Jurkat, Clone E6-1 (cell line): ENCODE data around the gene U2AF1. TPM values are rescaled to one million over a fixed set of nuclear protein-coding genes. Genes with fewer than 3 reads are reported as not detected.
"Not testable (repeated sequence)": the region's sequence is repeated elsewhere in the genome, so short reads cannot be mapped to it uniquely, and the experiment has no call there.

Experiments
- DNase-seq: peaks from one replicate; pipeline ENCODE4 v3.0.0-alpha.2; 2011; ENCODE audit warnings: low read depth, low spot score
- H3K4me3 ChIP-seq: 2 replicates; pipeline ENCODE4 v1.5.1; 2011; ENCODE audit warnings: mild to moderate bottlenecking, low read length, control low read depth, moderate library complexity
- polyA plus RNA-seq: library from polyadenylated mRNA; unstranded; fragments of >200 nt; gene quantifications from one replicate; pipeline ENCODE4 v1.2.1, GENCODE V29; 2012; ENCODE audit warnings: missing spikeins; ENCODE audit not compliant: insufficient read length, insufficient read depth

Gene U2AF1
- 61.3 TPM for polyA plus RNA-seq

- H3K4me3 ChIP-seq, result peak within 1 kb of the TSS; percentile 56
- not testable (repeated sequence) for DNase-seq
Measured at GRCh38 chr21:43106965-43107793, at the start of gene U2AF1. U2AF1 (minus strand) TSS chr21:43107570; CDS start chr21:43107494, 76 bp downstream.

GRCh38 chr21:43153601-43154000, 46.2 kb upstream of the U2AF1 start:
- DNase-seq, H3K4me3 ChIP-seq: not testable (repeated sequence)

GRCh38 chr21:43149344-43149743, 42.0 kb upstream of the U2AF1 start:
- not testable (repeated sequence) for H3K4me3 ChIP-seq, DNase-seq

- not testable (repeated sequence) for DNase-seq, H3K4me3 ChIP-seq
Measured at GRCh38 chr21:43147999-43148398, 40.6 kb upstream of the U2AF1 start.

DNA sequence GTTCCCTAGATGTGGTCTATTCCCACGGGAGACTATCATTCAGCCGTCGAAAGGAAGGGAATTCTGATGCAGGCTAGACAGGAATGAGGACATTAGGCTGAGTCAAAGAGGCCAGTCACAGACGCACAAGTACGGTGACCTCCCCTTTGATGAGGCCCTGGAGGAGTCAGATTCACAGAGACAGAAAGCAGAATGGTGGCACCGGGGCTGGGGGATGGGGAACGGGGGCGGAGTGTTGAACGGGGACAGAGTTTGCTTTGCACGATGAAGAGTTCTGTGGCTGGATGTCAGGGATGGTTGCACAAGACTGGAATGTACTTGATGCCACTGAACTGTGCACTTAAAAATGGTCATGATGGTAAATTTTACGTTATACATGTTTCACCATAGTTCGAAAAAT, 39.3 kb upstream of the U2AF1 start:
- not testable (repeated sequence) for H3K4me3 ChIP-seq, DNase-seq

- not testable (repeated sequence) for DNase-seq, H3K4me3 ChIP-seq
Measured at GRCh38 chr21:43141407-43141806, 34.0 kb upstream of the U2AF1 start.

DNA sequence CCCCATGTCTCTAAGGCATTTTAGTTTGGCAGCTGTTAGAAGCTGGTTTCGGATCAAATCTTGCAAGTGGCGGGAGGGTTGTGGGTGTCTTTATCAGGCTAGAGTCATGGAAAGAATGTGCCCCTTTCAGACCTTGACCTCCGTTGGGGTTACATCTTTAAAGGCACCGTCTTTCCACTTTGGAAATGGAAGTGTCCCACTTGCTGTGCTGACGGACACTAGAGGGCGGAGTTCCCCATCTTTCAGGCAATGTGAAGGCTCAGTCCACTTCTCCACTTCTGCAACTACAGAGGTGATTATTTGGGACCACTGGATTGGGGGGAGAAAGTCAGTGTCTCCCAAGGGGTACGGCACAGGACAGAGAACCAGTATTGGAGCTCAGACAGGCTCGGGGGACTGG, 31.6 kb upstream of the U2AF1 start:
- DNase-seq, H3K4me3 ChIP-seq: not testable (repeated sequence)

DNA sequence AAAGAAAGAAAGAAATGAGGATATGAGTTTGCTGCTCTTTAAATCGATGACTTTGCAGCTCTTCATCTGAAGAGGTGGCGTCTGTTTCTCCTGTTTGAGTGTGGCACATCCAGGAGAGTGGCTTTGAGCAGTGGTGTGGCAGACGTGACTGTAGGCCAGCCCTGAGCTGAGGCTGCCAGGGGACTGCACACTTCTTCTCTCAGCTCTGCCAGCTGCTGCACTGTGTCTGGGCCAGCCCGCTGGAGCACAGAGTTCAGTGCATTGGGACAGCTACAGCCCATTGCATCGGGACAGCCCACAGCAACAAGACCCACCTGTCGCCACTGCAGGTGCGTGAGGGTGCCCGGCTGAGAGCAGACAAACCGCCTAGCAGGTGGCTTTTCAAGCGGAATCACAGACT, 27.1 kb upstream of the U2AF1 start:
- not testable (repeated sequence) for H3K4me3 ChIP-seq, DNase-seq

GRCh38 chr21:43130094-43130493, 22.7 kb upstream of the U2AF1 start:
- not testable (repeated sequence) for DNase-seq, H3K4me3 ChIP-seq

DNA sequence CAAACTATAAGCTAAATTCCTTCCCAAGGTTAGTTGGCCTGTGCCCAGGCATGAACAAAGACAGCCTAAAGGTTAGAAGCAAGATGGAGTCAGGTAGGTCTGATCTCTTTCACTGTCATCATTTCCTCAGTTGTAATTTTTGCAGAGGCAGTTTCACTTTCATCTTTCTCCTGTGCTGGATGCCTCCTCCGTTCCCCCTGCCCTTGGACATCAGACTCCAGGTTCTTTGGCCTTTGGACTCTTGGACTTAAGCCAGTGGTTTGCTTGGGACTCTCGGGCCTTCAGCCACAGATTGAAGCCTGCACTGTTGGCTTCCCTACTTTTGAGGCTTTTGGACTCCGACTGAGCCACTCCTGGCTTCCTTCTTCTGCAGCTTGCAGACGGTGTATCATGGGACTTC, 8.6 kb upstream of the U2AF1 start:
- not testable (repeated sequence) for H3K4me3 ChIP-seq, DNase-seq

- DNase-seq, H3K4me3 ChIP-seq: not testable (repeated sequence)
Measured at GRCh38 chr21:43114483-43114882, 7.1 kb upstream of the U2AF1 start.

DNA sequence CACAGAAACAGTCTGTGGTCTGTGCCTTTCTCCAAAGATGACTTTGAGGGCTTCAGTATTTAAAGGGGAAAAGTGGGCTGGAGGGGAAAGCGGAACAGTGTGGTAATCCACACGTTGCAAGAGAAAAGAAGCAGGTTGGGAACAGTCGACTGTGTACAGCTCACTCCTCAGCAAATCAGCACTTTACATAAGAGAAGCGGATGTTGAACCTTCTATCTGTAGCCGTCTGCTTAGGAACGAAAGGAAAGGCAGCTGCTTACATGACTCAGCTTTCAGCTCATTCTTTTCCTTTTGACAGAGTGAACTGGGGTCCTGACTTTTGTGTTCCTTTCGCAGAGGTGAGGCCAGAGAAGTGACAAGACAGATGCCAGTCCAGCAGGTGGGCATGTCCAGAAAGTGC, 1.6 kb upstream of the U2AF1 start:
- not testable (repeated sequence) for DNase-seq, H3K4me3 ChIP-seq

GRCh38 chr21:43108177-43108576, 807 bp upstream of the U2AF1 start:
- DNase-seq, H3K4me3 ChIP-seq: not testable (repeated sequence)

DNA sequence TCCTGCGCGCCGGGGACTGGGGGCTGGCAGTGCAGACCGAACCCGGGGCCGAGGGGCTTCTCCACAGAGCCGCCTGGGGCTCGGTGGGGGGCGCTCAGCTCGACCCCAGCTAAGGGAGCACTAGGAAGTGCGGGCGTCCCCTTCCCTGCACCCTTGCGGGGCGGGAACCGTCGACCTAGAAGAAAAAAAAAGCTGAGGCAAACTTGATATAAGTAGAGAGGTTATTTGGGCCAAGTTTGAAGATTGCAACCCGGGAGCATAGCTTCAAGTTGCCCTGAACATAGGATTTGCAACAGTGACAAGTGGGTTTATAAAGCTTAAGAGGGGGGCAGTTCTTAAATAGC, 396 bp upstream of the U2AF1 start:
- not testable (repeated sequence) for DNase-seq, H3K4me3 ChIP-seq

DNA sequence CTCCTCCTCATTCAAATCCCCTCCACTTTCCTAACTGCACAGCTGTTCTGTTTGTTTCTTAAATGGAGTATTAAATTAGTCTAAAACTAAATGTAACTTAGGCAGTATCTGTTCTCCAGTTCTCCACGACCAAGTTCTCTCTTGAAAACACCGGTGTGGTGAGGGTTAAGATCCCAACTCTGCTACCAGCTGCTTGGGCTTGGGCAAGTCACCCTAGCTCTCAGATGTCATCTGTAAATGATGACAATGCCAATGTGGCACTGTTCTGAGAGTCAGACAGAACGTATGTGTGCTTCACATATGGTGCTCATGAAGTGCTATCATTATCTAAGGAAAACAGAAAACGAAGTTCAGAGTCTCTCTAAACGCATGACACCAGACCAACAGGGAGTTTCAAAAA, 2.7 kb downstream of the U2AF1 start:
- not testable (repeated sequence) for H3K4me3 ChIP-seq, DNase-seq

DNA sequence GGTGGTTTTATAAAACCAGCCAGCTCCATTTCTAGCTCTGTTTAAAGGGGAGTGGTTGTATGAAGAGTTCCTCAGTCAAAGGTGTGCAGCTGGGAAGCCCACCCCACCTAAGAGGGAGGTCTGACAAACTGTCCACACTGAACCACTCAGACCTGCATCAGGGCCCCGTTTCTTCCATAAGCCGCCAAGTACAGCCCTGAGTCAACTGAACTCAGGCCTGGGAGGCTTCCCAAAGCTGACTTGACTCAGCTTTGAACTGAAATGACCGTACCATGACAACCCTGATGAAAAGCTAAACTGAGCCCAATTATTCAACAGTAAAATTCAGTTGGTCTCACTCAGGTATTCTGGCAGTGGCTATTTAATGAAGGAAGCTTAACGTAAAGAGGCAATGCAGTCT, 5.1 kb downstream of the U2AF1 start:
- not testable (repeated sequence) for H3K4me3 ChIP-seq, DNase-seq

- not testable (repeated sequence) for DNase-seq, H3K4me3 ChIP-seq
Measured at GRCh38 chr21:43101676-43102075, 5.7 kb downstream of the U2AF1 start.

DNA sequence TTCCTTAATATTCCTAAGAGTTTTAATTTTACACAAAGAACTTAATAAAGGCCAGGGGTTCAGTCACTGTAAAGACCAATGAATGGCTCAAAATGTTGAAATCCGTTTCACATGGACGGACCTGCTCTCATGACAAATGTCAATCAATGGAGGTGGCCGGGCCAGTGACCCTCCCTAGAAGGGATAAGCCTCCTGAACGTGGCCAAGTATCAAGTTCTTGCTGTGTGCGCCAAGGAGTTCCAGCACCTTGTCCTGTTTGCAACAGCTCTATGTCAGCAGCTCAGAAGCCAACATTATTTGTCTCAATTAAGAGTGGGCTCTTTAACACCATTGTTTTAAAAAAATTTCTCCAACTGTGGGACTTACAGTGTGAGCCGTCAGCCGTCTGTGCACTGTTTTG, 6.4 kb downstream of the U2AF1 start:
- H3K4me3 ChIP-seq, DNase-seq: not testable (repeated sequence)

DNA sequence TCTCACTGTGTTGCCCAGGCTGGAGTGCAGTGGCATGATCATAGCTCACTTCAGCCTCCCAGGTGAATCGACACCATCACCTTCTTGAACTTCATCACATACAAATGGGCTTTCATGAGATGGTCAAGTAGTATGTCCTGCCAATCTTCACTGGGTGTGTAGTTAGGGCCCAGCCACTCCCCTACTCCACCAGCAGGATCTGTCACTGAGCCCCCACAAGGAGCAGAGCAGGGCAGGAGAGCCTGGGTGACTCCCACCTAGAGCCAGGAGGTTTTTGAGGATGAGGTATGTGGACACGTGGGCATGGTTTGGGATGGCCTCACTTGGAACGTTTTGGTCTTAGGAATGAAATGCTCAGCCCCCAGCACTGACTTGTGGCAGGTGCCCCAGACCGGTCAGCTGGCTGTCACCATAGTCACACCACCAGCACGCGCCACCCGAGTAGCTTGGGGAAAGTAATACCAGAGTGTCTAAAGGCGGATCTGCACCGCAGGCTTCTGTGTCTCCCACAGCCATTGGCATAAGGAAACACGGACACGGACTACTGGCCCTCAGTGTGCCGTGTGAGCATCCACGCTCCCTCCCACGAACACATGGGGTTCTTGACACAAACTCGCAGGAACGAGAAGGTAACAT, 15.3 kb downstream of the U2AF1 start:
- not testable (repeated sequence) for H3K4me3 ChIP-seq, DNase-seq

- DNase-seq, H3K4me3 ChIP-seq: not testable (repeated sequence)
Measured at GRCh38 chr21:43090947-43091346, 16.4 kb downstream of the U2AF1 start.
